Skin of body (tissue), 3 donors: Measurements from ENCODE around the gene BTG2. TPM values are rescaled to one million over a fixed set of nuclear protein-coding genes. Genes with fewer than 3 reads are reported as not detected.
A peak's percentile ranks its signal among the peaks of the same experiment; 100 is the strongest.

Source experiments
- DNase-seq: peaks from one replicate; lab custom pipeline; 2025; lab: John Stamatoyannopoulos, UW
- small RNA-seq: library from RNA; depleted of rRNA; stranded (forward); fragments of <200 nt; gene quantifications from one replicate; pipeline ENCODE3, GENCODE V24; 2014; ENCODE audit warnings: low replicate concordance
- total RNA-seq: library from RNA; depleted of rRNA; stranded (reverse); fragments of >200 nt; gene quantifications from one replicate; pipeline ENCODE4 v1.2.3, GENCODE V29; 2014

The BTG2 gene
- total RNA-seq, 1 donor from 2014 or later = 68.8 TPM

- peak; percentile 64 for DNase-seq
Observed at GRCh38 chr1:203338335-203339036, 33.2 kb downstream of the BTG2 start.

- DNase-seq = peak; percentile 79
Observed at GRCh38 chr1:203340112-203340790, 34.9 kb downstream of the BTG2 start.

GRCh38 chr1:203342192-203342940 is 37.0 kb downstream of the BTG2 start:
- DNase-seq = no peak

- no peak for DNase-seq
Observed at GRCh38 chr1:203343956-203344754, 38.8 kb downstream of the BTG2 start.

- no peak for DNase-seq
Observed at GRCh38 chr1:203346060-203346768, 40.9 kb downstream of the BTG2 start.

- no peak for DNase-seq
Observed at GRCh38 chr1:203346769-203347102, 41.4 kb downstream of the BTG2 start.

GRCh38 chr1:203349166-203349565 is 43.8 kb downstream of the BTG2 start:
- no peak for DNase-seq

GRCh38 chr1:203349773-203350524 is 44.6 kb downstream of the BTG2 start:
- DNase-seq = no peak

GRCh38 chr1:203351037-203351625 is 45.8 kb downstream of the BTG2 start, which contains the start of gene FMOD:
TSS of gene FMOD (minus strand) at chr1:203351122. CDS start at chr1:203348270, 2,852 bp downstream.
- DNase-seq = peak; percentile 74

GRCh38 chr1:203353486-203353885 is 48.2 kb downstream of the BTG2 start:
- DNase-seq = no peak

GRCh38 chr1:203354246-203354645 is 48.9 kb downstream of the BTG2 start:
- no peak for DNase-seq

GRCh38 chr1:203359010-203359571 is 53.8 kb downstream of the BTG2 start:
- DNase-seq = peak; percentile 28

Small RNAs within 50 kb of the gene (small RNA-seq; reads per million reads assigned to genes)
- not detected for gene AL359837.1
- gene RNU6-487P = not detected

Other genes starting within 250 kb of the BTG2 start
- 11.0 TPM for gene MYOG, start 219.5 kb upstream of the BTG2 start, total RNA-seq
- gene ADORA1, start 177.8 kb upstream of the BTG2 start, total RNA-seq = 1.1 TPM
- gene MYBPH, start 129.7 kb upstream of the BTG2 start, total RNA-seq = 2.1 TPM
- gene CHI3L1, start 118.8 kb upstream of the BTG2 start, total RNA-seq = 42.2 TPM
- gene CHIT1, start 75.8 kb upstream of the BTG2 start, total RNA-seq = 2.6 TPM
- gene FMOD, start 45.6 kb downstream of the BTG2 start, total RNA-seq = 31.9 TPM
- gene PRELP, start 170.3 kb downstream of the BTG2 start, total RNA-seq = 5.5 TPM
- not detected for gene OPTC, start 188.6 kb downstream of the BTG2 start, total RNA-seq